Left hindlimb (tissue), 1 donor: Measurements from ENCODE around the gene CEP152.
"Not testable (repeated sequence)": the region's sequence is repeated elsewhere in the genome, so short reads cannot be mapped to it uniquely, and the experiment has no call there.

ENCODE experiments used
- DNase-seq: peaks from one replicate; pipeline ENCODE4 v3.0.0-alpha.2; 2018

CEP152 gene

DNA sequence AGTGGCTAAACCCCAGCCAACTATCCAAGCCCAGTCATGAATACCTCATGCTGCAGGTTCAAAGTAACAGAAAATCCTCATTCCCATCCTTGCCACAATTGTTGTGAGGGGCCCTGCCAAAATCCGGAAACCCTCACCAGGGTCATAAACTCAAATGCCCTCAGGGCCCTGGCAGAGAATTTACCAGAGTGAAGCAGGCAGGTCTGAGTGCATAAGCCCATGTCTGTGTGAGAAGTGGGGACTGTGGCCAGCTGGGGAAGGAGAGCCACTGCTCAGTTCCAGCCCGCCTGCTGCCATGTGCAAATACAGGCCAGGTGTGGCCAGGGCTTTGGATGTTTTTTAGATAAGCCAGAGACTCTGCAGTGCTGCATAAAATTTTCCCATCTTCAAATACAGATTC, 7.0 kb downstream of the CEP152 start:
- no peak for DNase-seq

- no peak for DNase-seq
Measured at GRCh38 chr15:48802867-48803266, 8.0 kb downstream of the CEP152 start.

GRCh38 chr15:48802257-48802656, 8.6 kb downstream of the CEP152 start:
- no peak for DNase-seq

DNA sequence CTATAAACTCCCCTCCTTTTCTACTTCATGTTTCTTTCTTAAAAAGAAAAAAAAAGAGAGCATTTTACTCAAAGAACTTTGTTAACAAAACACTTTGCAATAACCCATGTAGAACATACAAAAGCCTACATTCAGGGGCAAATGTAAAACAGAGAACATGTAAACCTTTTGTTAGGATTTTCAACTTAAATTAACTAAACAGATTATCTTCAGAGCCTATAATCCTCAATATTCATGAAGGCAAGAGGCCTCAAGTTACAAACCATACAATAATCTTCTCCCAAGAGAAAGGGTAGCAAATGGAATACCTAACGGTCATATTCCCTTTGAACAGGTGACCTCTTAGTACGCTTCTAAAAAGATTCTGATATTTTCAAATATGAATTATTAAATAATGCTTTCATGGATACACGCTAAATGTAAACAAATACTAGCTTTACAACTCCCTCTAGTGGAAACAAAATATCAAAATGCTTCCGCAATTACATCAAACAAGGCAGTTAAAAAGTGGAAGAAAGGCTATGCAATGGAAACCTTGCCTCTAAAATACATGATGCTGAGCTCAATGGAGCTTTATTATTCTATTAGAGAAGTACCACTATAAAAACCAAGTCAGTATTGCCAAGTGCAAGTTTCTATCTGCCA, 9.9 kb downstream of the CEP152 start:
- no peak for DNase-seq

DNA sequence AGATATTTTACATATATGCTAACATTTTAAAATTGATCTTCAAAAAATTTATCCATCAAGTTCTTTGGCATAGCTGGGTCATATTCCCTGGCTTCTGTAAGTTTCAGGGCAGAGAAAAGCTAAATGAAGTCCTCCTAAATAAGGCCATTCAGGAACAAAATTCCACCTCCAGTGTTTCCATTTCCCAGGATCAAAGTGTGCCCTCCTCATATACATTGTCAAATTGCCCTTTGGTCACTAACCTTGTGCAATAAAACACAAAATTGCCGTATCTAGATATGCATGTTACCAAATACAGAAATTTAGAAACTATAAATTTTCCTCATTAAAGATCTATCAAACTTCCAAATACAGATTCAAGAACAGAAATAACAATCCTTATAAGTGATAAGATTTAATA, 10.6 kb downstream of the CEP152 start:
- DNase-seq = no peak

DNA sequence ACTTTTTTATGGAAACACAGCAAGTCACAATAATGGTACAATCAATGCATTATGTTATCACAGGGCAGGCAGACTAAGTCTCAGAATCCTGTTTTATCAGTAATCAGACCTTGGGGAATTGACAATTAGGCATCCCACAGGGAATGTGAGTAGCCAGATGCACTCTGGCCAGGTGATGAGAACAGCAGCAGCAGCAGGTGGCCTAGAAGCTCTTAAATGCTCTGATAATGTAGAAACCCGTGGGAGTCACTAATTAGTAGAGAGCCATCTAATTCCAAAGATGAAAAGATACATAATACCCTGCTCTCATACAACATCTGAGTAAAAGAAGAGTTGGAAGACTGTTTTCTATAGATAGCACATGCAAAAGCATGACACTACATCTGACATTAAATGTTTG, 12.6 kb downstream of the CEP152 start:
- DNase-seq = no peak

DNA sequence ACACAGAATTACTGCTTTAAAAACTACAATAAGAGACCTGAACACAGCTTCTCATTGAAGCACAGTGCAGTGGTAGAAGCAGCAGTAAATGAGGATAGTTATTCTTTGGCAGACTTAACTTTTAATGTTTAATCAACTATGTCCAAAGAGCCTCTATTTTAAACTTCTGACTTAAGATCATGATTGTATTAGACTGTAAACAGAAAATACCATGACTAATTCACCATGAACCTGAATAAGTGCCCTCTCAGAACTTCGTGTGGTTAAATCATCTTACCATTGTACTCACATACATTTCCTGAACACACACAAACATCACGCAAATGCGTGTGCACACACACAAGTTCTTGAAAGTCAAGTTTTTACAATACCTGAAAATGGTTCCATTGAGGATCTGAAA, 13.9 kb downstream of the CEP152 start:
- no peak for DNase-seq

DNA sequence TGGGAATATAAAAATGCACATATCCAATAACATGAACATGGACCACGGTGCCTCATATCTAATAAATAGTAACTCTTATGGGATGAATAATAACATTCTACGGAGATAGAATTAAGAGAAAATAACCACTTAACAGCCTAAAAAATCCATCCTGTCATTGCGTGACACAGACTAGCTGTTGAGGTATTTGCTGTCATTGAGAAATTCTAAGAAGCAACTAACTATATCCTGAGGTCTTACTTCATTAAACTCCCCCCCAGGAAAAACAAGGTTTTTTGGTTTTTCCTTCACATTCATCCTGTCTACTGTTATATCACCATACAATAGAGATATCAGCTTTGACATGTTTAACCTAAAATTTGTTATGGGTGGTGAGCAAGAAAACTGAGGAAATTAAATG, 14.3 kb downstream of the CEP152 start:
- no peak for DNase-seq

GRCh38 chr15:48795901-48796300, 15.0 kb downstream of the CEP152 start:
- DNase-seq = no peak

DNA sequence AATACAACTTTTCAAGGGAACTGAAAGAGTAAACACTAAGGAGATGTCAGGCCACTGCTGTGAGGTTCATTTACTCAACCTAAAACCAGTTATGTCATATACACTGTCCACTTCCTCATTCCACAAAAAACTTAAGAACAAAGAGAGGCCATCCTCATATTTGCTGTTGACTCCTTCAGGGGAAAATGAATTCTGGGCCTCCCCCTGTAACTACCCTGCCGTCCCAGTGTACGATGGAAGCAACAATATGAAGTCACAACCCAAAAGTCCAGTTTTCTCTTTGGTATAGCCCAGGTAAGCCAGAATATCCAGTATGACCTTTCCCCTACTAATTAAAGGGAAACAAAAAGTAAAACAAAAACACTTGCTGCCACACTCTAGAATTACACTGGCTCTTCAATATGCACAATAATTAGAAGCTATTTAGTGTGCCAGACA, 16.2 kb downstream of the CEP152 start:
- no peak for DNase-seq

- no peak for DNase-seq
Measured at GRCh38 chr15:48792408-48792807, 18.5 kb downstream of the CEP152 start.

DNA sequence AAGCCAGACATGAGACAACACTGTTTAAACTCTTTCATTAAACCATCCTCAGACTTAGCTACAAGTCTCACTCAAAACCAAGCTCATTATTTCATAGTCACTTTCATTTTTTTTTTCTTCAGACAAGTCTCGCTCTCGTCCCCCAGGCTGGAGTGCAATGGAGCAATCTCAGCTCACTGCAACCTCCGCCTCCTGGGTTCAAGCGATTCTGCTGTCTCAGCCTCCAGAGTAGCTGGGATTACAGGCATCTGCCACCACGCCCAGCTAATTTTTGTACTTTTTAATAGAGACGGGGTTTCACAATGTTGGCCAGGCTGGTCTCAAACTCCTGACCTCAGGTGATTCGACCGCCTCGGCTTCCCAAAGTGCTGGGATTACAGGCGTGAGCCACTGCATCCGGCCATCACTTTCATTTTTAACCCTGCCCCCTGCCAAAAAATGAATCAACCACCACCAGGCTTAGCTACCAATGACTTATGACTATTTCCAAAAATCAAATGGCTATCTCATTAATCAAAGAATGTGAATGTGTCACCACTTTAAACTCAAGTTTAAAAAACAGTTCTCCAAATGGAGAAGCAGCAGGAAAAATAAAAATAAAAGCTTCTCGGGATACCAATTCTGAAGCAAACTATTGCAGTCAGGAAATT, 20.3 kb downstream of the CEP152 start:
- DNase-seq = not testable (repeated sequence)

DNA sequence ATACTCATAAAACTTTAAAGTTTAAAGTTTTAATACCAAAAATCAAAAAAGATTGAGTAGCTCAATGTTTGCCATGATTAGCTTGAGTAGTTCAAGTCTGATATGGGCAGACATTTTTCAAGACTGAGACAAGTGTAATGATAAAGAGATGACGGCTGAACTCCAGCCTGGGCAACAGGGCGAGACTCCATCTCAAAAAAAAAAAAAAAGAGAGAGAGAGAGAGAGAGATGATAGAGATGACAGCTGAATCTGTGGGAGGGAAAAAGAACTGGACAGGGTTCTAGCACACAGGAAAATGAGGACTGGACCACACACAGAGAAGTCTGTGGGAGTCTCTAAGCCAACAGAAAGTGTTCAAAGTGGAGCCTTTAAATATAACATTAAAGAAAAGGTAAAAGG, 25.2 kb downstream of the CEP152 start:
- DNase-seq = no peak

- no peak for DNase-seq
Measured at GRCh38 chr15:48785195-48785594, 25.7 kb downstream of the CEP152 start.

DNA sequence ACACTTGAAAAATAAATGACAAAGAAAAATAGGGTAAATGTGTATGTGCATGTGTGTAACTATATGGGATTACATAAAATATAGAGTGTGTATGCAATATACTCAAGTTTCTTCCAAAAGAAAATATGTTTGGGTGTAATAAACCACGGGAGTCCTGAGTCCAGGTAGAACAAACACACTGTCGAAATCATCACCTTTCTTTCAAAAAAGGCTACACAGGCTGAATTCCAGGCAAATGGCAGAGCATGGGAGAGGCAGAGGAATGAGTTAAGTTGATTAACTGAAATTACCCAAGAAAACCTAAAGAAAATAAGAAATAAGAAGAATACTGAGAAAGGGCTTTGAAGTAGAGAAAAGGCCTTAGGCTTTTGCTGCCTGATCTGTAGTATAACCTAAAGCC, 26.1 kb downstream of the CEP152 start:
- no peak for DNase-seq

- DNase-seq = no peak
Measured at GRCh38 chr15:48782911-48783310, 28.0 kb downstream of the CEP152 start.

DNA sequence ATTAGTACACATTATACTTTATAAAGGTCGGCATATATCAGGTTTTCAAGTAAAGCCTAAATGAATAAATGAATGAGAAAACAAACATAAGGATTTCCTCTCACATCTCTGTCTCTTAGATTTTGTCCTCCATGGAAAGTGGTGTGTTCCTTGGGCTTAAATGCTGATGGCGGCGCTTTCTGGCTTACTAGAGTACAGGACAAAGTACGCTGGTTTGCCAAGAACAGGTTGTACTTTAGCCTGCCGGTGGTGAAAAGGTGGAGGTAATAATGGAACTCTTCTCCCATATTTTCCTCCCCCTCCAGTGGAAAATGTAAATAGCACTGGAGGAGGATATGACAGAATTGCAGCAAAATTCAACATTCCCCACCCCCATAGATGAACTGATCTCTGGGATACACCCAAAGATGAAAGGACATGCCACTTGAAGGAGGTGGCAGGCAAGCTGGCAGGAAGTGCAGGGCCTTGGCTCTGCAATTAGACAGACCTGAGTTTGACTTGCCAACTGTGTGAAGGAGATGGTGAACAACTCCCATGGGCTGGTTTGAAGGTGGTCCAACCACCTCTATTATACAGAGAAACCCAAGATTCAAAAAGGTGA, 29.3 kb downstream of the CEP152 start:
- DNase-seq = no peak

DNA sequence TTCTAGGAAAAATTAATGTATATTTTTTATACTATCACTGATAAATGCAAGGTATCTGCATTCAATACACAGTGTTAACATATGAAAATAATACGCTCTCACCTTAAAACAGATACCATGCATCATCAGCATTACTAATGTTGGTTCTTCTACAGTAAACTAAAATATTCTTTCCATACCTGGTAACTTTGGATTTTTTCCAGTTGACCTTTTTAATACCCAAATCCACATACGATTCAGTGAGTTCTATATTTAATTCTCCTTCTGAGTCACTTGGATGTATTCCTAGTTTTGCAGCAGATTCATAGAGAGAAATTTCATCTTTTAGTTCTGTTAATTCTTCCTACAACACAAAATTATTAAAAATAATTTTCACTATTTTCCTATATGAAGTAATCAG, 29.9 kb downstream of the CEP152 start:
- DNase-seq = no peak

DNA sequence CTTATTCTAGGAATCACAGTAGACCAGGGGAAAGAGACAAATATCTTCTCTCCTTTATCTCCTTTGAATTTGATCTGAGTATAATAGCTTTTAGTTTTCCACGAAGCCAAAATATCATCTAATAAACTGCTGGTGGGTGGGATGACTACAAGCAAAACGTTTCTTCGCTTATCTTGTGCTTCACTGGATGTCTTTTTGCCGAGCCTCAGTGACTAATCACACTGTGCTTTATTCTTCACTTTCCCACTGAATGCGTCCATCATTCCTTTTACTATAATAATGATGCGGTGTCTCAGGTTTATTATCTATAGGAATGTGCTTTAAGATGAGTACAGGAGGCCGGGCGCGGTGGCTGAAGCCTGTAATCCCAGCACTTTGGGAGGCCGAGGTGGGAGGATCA, 32.5 kb downstream of the CEP152 start:
- no peak for DNase-seq

DNA sequence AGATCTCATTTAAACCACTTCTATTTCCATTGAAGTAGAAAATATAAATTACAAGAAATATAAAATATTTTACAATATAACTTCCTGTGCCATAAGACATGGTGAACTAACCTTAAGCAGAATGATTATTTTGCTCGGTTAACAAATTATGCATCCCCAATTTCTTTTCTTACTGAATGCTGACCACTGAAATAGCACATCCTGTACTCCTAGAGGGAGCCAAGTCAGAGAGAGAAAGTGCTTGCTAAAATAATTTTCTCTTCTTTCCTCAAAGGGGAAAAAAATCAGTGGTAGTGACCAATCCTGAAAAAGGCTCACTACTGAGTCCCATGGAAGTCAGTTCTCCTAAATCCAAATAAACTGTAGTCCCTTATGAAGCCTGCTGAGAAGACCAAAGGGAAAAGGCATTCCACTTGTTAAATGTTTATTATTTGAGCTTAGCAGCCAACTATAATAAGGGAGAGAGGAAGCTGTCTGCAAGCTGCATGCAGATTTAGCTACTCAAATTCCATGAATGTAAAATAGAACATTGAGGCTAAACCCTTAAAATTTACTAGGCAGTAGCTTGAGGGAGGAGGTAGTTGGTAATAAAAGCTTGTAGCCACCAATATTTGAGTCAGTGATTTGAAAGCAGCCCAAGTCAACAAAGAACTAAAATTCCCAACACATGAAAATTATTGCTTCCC, 33.1 kb downstream of the CEP152 start:
- no peak for DNase-seq

- DNase-seq = no peak
Measured at GRCh38 chr15:48775546-48775945, 35.3 kb downstream of the CEP152 start.

DNA sequence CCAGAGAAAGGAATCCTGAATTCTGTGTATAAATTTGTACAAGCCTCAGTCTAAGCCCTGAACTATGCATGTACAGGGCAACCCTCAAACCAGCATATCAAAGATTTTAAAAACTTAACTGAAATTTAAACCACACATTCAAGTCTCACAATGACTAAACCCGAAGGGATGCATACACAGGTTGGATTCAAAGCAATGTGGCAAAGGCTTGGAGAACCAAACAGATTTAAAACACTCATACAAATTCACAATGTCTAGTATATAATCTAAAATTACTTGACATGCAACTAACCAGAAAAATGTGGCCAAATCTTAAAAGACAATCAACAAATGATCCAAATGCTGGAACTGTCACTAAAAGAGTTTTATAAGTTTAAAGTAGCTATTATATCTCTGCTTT, 36.4 kb downstream of the CEP152 start:
- no peak for DNase-seq

- DNase-seq = no peak
Measured at GRCh38 chr15:48766196-48766595, 44.7 kb downstream of the CEP152 start.

DNA sequence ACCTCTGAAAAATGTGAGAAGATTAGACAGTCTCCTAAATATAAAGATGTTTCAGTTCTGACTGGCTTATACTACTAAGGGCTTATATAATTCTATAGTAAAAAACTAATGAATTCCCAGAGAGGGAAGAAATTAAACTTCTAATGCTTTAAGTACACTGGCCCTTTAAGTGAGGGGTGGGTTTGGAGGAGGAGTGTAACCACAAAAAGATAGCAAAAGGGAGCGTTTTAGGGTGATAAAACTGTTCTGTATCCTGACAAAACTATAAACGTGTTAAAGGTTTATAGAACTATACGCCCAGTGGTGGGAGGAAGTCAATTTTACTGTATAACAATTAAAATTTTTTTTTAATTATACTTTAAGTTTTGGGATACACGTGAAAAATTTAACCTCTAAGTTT, 45.8 kb downstream of the CEP152 start:
- DNase-seq = no peak
